Anterior cingulate cortex (tissue), 58 donors: ENCODE results near the gene OGFOD3.
"Not testable (repeated sequence)": the region's sequence is repeated elsewhere in the genome, so short reads cannot be mapped to it uniquely, and the experiment has no call there.

Source experiments
- DNase-seq, 58 donors: peaks; one replicate each; lab custom pipeline; 2025; lab: John Stamatoyannopoulos, UW

Gene OGFOD3, protein sequence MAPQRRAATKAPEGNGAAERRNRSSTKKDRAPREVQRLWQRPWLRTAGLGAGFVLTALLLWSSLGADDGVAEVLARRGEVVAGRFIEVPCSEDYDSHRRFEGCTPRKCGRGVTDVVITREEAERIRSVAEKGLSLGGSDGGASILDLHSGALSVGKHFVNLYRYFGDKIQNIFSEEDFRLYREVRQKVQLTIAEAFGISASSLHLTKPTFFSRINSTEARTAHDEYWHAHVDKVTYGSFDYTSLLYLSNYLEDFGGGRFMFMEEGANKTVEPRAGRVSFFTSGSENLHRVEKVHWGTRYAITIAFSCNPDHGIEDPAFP

GRCh38 chr17:82418001-82418986, at the start of gene OGFOD3, which contains the start of gene HEXD:
OGFOD3 (minus strand) TSS chr17:82418586; CDS start chr17:82418485, 101 bp downstream.
HEXD (plus strand) TSS chr17:82418347; CDS start chr17:82419800, 1,453 bp downstream.
- peak in 56 of 58 donors; percentile 41 to 95 (median 81) for DNase-seq

- DNase-seq = no peak
These were observed 46.7 kb upstream of the OGFOD3 start for GRCh38 chr17:82465023-82465603.

GRCh38 chr17:82464567-82464929, 46.2 kb upstream of the OGFOD3 start:
- no peak for DNase-seq

DNA sequence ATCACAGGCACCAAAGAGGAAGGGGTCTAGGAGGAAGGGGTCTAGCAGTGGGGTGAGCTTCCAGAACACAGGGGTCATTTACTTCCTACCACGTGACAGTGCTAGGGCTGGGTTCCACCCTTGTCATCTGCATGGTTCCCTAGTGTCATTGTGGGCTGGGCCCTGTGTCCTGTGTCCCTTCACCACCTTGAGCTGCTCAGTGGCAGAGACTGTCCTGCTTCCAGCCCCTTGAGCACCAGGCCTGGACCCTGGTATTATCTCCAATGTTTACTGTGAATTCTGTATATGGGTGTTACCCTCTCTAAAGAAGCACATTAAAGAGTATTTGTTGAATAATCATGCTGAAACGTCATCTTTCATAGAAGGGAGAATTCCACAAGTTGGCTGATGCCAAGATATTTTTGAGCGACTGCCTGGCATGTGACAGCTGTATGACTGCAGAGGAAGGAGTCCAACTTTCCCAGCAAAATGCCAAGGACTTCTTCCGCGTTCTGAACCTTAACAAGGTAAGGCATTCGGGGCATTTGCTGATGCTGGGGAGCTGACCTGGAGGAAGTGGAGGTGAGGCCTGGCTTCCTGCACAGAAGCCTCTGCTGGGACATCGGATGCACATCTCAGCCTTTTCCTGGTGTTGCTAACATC, 45.7 kb upstream of the OGFOD3 start:
- DNase-seq = no peak

- DNase-seq = no peak
These were observed 45.0 kb upstream of the OGFOD3 start for GRCh38 chr17:82463391-82463790.

DNA sequence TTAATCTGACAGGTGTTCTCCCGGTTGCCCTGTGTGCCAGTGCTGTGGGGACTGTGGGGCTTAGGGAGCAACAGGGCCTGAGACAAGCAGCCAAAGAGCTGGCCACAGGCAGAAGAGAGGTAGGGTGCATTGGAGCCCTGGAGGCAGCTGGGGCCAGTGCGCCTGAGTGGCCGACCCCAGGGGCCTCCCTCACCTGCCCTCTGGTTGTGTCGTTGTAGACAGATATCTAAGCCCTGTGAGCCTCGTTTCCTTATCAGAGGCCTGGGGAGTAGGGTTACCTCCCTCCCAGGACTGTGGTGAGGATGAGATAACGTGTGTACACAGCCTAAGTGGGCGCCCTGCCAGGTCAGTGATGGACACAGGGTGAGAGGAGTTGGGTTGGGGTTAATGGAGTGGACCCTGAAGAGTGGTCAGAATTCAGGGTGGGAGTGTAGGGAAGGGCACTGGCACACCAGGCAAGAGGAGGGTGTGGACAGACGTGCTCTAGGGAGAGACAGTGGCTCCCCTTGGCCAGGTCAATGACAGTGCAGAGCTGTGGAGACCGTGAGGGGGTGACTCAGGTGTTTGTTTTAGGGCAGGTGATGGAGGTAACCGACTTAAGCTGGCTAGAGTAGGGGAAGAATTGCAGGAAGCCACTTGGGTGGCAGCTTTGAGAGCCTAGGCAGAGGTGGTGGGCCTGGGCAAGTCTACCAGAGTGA, 43.6 kb upstream of the OGFOD3 start:
- DNase-seq = no peak

DNA sequence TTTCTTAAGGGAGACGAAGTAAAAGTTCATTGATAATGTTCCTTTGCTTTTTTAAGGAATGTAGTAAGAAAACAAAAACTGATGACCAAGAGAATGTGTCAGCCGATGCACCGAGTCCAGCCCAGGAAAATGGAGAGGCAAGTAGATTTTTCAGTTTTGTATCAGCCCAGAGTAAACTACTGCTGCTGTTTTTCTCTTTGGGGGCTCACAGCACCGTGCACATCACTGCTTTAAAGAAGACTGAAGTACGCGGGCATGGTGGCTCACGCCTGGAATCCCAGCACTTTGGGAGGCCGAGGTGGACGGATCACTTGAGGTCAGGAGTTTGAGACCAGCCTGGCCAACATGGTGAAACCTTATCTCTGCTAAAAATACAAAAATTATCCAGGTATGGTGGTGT, 41.5 kb upstream of the OGFOD3 start:
- not testable (repeated sequence) for DNase-seq

DNA sequence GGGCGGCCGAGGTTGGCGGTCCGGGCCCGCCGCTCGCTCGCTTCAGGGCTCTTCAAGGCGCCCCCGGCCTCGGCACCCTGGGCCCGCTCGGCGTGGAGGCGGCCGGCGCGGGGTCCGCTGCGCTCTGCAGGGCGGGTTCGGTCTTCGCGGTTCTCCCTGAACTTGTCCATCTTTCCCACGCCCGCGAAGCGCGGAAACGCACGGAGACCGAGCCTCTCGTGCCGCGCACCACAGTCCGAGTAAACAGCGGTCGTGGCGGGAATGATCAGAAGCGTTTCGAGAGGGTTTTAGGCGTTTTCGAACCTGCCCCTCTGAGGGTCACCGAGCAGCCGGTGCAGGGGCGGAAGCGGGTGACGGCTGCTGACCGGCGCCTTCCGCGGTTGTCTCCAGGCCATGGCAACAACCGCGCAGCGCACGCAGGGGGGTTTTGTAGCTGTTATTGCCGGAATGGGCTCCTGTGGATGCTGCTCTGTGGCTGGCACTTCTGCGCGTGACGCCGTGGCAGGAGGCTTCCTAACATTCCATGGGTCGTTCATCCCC, 40.6 kb upstream of the OGFOD3 start:
- DNase-seq = peak in 2 of 58 donors; percentile 20 to 33

DNA sequence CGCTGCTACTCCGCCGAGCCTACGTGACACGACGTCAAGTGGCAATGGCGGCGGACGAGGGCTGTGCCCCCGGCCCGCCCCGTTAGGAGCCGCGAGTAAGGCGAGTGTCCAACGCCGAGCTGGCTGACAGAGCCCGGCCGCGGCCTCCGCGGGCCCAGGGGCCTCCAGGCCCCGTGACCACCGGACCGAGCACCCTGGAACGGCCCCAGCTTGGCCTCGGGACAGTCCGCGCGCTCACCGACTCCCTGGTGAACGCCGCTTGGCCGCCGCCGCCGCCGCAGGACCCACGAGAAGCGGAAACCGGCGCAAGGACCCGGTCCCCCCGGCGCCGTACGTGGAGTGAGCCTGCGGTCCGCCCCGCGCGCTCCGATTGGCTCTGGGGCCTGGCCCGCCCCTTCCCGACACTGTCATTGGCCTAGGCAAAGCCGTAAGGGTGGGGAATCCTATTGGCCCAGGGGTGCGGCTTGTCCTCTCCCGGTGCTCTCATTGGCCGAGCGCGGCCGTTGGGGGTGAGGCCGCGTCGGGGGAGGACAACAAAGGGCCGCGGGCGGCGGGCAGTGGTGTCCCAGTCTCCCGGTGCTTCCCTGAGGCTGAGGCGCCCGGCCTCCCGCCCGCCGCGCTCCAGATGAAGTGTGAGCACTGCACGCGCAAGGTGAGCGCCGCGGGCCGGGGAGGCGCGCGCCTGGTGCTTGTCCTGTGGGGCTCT, 39.9 kb upstream of the OGFOD3 start, which contains the start of gene NARF:
TSS of gene NARF (plus strand) at position 563 of the 706 bp plus-strand sequence. CDS start at position 626, 63 bp downstream.
- peak; percentile 70 to 99 (median 97) for DNase-seq

DNA sequence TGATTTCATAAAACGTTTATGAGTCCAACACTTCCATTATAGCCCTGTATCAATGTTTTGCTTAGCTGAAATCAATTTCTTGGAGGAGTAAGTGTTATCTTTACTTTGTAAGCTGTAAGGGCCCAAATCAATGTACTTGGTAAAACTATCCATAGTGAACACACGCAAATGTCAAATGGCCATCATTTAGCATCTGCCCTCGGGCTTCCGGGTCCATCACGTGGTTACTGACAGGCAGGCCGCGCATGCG, 39.5 kb upstream of the OGFOD3 start:
- DNase-seq = no peak

DNA sequence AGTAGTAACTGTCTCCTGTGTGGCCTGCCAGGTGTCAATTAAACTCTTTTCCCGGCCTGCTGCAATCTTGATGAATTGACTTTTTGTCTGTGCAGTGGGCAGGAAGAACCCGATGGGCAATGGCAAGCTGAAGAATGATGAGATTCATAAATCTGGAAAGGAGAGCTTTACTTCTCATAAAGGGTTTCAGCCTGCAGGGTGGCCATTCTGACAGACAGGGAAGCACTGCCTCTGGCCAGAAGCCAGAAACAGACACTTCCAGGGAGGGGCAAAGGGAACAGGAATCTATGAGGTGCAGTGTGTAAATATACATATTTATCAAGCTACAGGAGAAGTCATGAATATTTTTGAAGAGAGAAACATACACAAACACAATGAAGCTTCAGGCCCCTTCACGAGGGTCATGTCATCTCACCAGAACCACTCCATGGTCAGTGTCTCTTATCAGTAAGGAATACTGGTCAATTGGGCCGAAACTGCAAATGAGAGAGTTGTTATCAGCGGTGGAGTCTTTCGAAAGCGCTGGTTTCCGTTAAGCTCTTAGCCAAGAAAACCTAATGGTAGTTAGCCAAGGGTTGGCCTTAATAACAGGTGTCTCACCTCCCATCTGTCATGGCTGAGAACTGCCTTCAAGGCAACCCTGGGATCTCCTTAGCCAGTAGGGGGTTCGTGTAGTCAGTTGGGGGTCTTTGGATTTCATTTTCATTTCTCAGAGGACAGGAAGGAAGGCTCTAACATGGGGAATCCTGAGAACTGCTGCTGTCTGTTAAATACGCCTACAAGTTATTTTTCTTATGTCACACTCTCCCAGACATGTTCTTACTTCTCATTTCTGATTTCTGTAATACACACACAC, 38.9 kb upstream of the OGFOD3 start:
- DNase-seq = no peak

DNA sequence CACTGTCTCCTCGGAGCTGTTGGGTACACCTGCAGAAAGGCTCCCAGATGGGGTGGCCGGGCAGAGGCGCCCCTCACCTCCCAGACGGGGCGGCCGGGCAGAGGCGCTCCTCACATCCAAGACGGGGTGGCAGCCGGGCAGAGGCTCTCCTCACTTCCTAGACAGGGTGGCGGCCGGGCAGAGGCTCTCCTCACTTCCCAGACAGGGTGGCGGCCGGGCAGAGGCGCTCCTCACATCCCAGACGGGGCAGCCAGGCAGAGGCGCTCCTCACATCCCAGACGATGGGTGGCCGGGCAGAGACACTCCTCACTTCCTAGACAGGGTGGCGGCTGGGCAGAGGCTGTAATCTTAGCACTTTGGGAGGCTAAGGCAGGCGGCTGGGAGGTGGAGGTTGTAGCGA, 35.3 kb upstream of the OGFOD3 start:
- not testable (repeated sequence) for DNase-seq

- DNase-seq = not testable (repeated sequence)
These were observed 34.8 kb upstream of the OGFOD3 start for GRCh38 chr17:82453151-82453550.

- DNase-seq = no peak
These were observed 33.8 kb upstream of the OGFOD3 start for GRCh38 chr17:82452162-82452561.

GRCh38 chr17:82450357-82451106, 32.1 kb upstream of the OGFOD3 start, which contains the start of gene CYBC1:
CYBC1 (minus strand) TSS chr17:82450752; CDS start chr17:82449254, 1,498 bp downstream.
- peak; percentile 44 to 93 (median 85) for DNase-seq

- DNase-seq = no peak
These were observed 31.5 kb upstream of the OGFOD3 start for GRCh38 chr17:82449883-82450356.
